Cortex of kidney (tissue), 1 donor: ENCODE results near the gene OPN1SW.

Experiments used
- DNase-seq: peaks from one replicate; lab custom pipeline; 2025; lab: John Stamatoyannopoulos, UW

Gene OPN1SW

GRCh38 chr7:128732521-128733277 lies 42.9 kb downstream of the OPN1SW start:
- no peak for DNase-seq

DNA sequence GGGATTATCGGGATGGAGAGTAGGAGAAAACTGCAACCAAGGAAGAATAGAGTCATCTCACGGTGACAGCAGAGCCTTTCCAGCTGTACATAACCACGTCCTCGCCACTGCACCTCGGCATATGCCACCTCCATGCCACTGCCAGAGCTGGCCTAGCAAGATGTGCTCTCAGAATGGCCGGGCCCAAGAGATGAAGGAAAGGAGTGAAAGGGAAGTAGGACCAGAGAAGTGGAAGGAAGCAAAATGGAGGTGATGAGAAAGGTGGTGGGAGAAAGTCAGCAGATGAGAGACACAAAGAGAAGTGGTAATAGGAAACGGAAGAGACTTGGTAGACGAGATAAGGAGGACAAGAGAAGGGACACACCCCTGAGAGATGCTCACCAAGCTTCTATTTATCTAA lies 44.4 kb downstream of the OPN1SW start:
- no peak for DNase-seq

GRCh38 chr7:128729494-128729893 lies 46.1 kb downstream of the OPN1SW start:
- no peak for DNase-seq

- no peak for DNase-seq
These were observed 47.0 kb downstream of the OPN1SW start for GRCh38 chr7:128728598-128728997.

DNA sequence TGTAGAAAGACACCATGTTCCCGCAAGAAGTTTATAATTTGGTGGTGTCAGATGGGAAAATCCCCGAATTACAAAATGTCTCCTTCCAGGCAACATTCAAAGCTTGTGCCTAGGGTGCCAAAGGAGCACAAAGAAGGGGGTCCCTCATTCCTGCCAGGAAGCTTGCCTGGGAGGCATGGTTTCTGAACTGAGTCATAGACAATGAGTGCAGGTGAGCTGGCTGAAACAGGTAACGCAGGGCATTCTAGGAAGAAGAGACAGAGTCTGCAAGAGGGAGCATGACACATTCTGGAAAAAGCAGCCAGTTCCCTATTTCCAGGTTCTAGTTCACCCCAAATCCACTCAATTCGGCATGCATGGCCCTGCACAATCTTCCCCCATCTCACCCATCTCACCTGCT lies 48.4 kb downstream of the OPN1SW start:
- no peak for DNase-seq

DNA sequence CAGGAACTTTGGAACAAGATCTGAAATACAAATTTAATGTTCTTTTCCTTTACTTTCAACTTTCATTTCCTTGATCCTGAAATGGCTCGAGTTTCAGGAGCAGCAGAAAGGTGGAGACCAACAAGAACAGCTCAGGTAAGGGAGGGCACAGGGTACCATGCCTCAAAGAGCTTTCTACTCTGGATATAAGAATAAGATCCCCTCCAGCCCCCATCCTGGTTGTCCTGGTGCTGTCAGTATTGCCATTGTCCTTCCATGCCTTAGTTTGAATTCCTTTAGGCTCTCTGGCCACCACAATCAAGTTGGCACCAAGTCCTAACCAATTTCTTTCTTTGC lies 48.9 kb downstream of the OPN1SW start:
- no peak for DNase-seq

- DNase-seq: no peak
These were observed 49.4 kb downstream of the OPN1SW start for GRCh38 chr7:128726059-128726736.

DNA sequence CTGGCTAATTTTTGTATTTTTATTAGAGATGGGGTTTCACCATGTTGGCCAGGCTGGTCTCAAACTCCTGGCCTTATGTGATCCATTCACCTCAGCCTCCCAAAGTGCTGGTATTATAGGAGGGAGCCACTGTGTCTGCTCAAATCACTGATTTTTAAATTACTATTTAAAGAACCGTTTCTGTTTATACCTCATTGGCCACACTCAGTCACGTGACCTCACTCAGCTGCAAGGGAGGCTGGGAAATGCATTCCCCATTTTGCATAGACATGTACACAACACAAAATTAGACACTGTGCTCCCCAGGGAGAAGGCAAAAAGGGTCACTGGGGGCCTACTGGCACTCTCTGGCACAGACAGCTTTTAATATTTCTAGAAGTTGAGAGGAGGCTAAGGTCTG lies 50.1 kb downstream of the OPN1SW start:
- no peak for DNase-seq

- DNase-seq: no peak
These were observed 50.9 kb downstream of the OPN1SW start for GRCh38 chr7:128724743-128725142.
